Gastroesophageal sphincter (tissue), 3 donors: ENCODE data around the gene CLSTN1.

Experiments
- CTCF ChIP-seq, 4 experiments: fragments of 200-600 bp in 2 of 4; fragments of 450-650 bp in 2 of 4; sonication (generic) in 1 of 4; IDR thresholded peaks; one replicate each; pipeline ENCODE4 v1.5.1; 2017 to 2019; ENCODE audit warnings: antibody characterized with exemption in 4 of 4, mild to moderate bottlenecking in 2 of 4, moderate library complexity in 2 of 4
- EP300 ChIP-seq: sonication (generic); formaldehyde crosslinking; IDR thresholded peaks from one replicate; pipeline ENCODE4 v1.6.1; 2017; ENCODE audit warnings: antibody characterized with exemption, mild to moderate bottlenecking
- POLR2A ChIP-seq, 2 donors: fragments of 450-650 bp; IDR thresholded peaks; one replicate each; pipeline ENCODE4 v1.6.1; 2017; ENCODE audit warnings: antibody characterized with exemption in 2 of 2, mild to moderate bottlenecking in 2 of 2, moderate library complexity in 1 of 2
- POLR2AphosphoS5 ChIP-seq: sonication (generic); formaldehyde crosslinking; IDR thresholded peaks from one replicate; pipeline ENCODE4 v1.6.1; 2017; ENCODE audit warnings: antibody characterized with exemption

GRCh38 chr1:9870572-9870971 is 46.8 kb upstream of the CLSTN1 start:
- TF ChIP-seq POLR2A (IDR thresholded peaks at IDR 0.05): no peak
- TF ChIP-seq CTCF (IDR thresholded peaks at IDR 0.05): no peak
- no peak for TF ChIP-seq POLR2AphosphoS5
- no peak for TF ChIP-seq EP300
